Measurements from ENCODE around the gene ETV6. TPM values are rescaled to one million over a fixed set of nuclear protein-coding genes. Genes with fewer than 3 reads are reported as not detected.

ETV6 gene
- total and polyA plus RNA-seq, 9 of the 15 experiments (the other 6 are each of a cell fraction or from before 2014, with no cell fraction given) = 0.81 to 12.7 (median 4.1) TPM

DNA sequence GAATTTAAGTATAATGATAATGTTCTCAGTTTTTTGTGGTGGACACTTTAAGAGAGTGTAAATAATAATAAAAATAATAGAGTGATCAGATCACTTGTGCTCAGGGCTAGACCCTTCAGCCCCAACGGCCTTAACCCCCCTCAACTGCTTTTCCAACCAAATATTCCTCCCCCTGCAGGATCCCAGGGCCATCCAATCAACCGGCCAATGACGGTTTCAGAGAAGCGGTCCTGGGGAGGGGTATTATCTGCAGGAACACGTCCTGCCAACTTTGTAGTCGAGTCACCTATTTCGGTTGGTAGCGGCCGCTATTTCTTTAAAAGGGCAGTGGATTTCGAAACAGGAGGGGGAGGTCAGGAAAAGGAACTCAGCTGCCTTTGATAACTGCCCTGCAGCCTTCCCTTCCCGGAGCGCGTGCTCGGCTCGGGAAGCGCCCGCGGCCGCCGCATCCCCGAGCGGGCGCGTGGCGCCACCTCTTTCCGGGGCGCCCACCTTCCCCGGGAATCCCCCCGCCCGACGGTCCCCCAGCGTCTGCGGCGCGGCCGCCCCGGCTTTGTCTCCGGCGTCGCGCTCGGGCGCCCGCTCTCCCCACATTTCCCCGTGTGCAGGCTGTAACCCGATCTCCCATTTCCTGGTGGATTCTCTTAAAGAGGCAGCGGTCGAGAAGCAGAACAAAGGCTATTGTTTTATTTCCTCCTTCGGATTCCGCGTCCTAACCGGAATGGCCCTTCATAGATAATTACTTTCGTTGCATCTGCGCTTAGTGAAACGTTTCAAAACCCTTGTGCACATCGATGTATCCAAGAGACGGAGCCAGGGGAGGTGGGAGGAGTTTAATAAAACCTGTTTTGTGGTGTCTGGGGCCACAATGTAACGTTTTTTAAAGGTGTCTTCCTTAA lies 711 bp upstream of the ETV6 start:
- Histone ChIP-seq H3K9ac (ENCODE audit: insufficient read depth in 1 of 2, low read depth in 2 of 2, low read length in 2 of 2) (peak overlapping the region; percentile 90 to 92), H3K9me1 (ENCODE audit: control insufficient read depth, insufficient read depth, low read length) (no peaks in the 10 kb centered on the region), H3K27ac (ENCODE audit: extremely low read depth, low read depth, low read length) (peak overlapping the region; percentile 99), H2AFZ (ENCODE audit: low read depth, low read length) (peak overlapping the region; percentile 99), H3K36me3 (ENCODE audit: control insufficient read depth, insufficient read depth, low read length) (no peaks in the 10 kb centered on the region), H4K20me1 (replicated peaks; ENCODE audit: control insufficient read depth, insufficient read depth, low read length) (no peaks in the 10 kb centered on the region), H3K4me1 (replicated peaks in 1 of 2; ENCODE audit: control insufficient read depth in 2 of 2, insufficient read depth in 2 of 2, low read length in 2 of 2) (peaks cover 0 to 5% of the 10 kb centered on the region in 2 experiments; a peak in 3 of 5 replicates), H3K4me2 (ENCODE audit: insufficient read depth, low read length) (peak overlapping the region; percentile 91), H3K79me2 (ENCODE audit: control insufficient read depth, insufficient read depth, low read length) (peaks cover 36% of the 10 kb centered on the region), H3K9me3 (replicated peaks; ENCODE audit: control insufficient read depth, insufficient read depth, low read depth, low read length) (no peaks in the 10 kb centered on the region; the same call in 1 of the 2 replicates), H3K4me3 (peak overlapping the region; percentile 77), H3K27me3 (ENCODE audit: control insufficient read depth in 2 of 2, insufficient read depth in 2 of 2, low read length in 2 of 2) (no peaks in the 10 kb centered on the region)
- ChIA-PET CTCF (ENCODE audit: low intra/inter-chr PET ratio) (no interaction called here), POLR2A (no interaction called here)
- peak; percentile 56 to 76 (median 64) for DNase-seq (ENCODE audit: extremely low read depth in 1 of 4, low spot score in 3 of 4)
- in situ Hi-C loops (cut with MboI) = no loop called here
- ATAC-seq = peak; percentile 69
- under 1% methylated on average over 50 of the region's 58 CpGs for WGBS (ENCODE audit: insufficient coverage, low coverage, missing lambda C conversion rate)
- intact Hi-C loops (cut with micrococcal nuclease) = no loop called here
- TSS peak; percentile 78 for BruUV-seq (replicated peaks)
- FAIRE-seq = peak; percentile 79
- TF ChIP-seq ELF2 (CRISPR knock-in tag; IDR thresholded peaks at IDR 0.05) (peak; percentile 76; the same call in 1 of the 2 replicates), POU5F1 (IDR thresholded peaks at IDR 0.05; ENCODE audit: borderline replicate concordance, low read depth, low read length, partially characterized antibody) (no peak), ETV6 (IDR thresholded peaks at IDR 0.05; ENCODE audit: borderline replicate concordance in 1 of 2, low read depth in 2 of 2, low read length in 1 of 2) (peak; percentile 82 to 89; a peak in 3 of 4 replicates), ETV6 (CRISPR knock-in tag; IDR thresholded peaks at IDR 0.05; ENCODE audit: borderline replicate concordance) (no peak), HDAC8 (tag; IDR thresholded peaks at IDR 0.05) (no peak), ATF1 (CRISPR knock-in tag; IDR thresholded peaks at IDR 0.05) (no peak), ATF1 (tag; IDR thresholded peaks at IDR 0.05) (peak; percentile 61), TBP (optimal IDR thresholded peaks at IDR 0.05; ENCODE audit: low read depth, low read length) (peak; percentile 39), FOXM1 (IDR thresholded peaks at IDR 0.05; ENCODE audit: low read depth) (peak; percentile 11; the same call in 1 of the 2 replicates), FOXM1 (CRISPR knock-in tag; IDR thresholded peaks at IDR 0.05; ENCODE audit: low read depth) (no peak), PHF8 (IDR thresholded peaks at IDR 0.05; ENCODE audit: borderline replicate concordance, low read length) (peak; percentile 52; the same call in 1 of the 2 replicates), GABPA (tag; conservative IDR thresholded peaks at IDR 0.05; ENCODE audit: low read depth) (peak; percentile 64), ZNF165 (CRISPR knock-in tag; IDR thresholded peaks at IDR 0.05; ENCODE audit: borderline replicate concordance) (no peak)
- TF ChIP-seq, protein P1, sequence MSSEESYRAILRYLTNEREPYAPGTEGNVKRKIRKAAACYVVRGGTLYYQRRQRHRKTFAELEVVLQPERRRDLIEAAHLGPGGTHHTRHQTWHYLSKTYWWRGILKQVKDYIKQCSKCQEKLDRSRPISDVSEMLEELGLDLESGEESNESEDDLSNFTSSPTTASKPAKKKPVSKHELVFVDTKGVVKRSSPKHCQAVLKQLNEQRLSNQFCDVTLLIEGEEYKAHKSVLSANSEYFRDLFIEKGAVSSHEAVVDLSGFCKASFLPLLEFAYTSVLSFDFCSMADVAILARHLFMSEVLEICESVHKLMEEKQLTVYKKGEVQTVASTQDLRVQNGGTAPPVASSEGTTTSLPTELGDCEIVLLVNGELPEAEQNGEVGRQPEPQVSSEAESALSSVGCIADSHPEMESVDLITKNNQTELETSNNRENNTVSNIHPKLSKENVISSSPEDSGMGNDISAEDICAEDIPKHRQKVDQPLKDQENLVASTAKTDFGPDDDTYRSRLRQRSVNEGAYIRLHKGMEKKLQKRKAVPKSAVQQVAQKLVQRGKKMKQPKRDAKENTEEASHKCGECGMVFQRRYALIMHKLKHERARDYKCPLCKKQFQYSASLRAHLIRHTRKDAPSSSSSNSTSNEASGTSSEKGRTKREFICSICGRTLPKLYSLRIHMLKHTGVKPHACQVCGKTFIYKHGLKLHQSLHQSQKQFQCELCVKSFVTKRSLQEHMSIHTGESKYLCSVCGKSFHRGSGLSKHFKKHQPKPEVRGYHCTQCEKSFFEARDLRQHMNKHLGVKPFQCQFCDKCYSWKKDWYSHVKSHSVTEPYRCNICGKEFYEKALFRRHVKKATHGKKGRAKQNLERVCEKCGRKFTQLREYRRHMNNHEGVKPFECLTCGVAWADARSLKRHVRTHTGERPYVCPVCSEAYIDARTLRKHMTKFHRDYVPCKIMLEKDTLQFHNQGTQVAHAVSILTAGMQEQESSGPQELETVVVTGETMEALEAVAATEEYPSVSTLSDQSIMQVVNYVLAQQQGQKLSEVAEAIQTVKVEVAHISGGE (CRISPR knock-in tag; IDR thresholded peaks at IDR 0.05) = peak in 1 of 3 experiments; percentile 50; a peak in 1 of 6 replicates
- TF ChIP-seq, protein P2, sequence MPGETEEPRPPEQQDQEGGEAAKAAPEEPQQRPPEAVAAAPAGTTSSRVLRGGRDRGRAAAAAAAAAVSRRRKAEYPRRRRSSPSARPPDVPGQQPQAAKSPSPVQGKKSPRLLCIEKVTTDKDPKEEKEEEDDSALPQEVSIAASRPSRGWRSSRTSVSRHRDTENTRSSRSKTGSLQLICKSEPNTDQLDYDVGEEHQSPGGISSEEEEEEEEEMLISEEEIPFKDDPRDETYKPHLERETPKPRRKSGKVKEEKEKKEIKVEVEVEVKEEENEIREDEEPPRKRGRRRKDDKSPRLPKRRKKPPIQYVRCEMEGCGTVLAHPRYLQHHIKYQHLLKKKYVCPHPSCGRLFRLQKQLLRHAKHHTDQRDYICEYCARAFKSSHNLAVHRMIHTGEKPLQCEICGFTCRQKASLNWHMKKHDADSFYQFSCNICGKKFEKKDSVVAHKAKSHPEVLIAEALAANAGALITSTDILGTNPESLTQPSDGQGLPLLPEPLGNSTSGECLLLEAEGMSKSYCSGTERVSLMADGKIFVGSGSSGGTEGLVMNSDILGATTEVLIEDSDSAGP (CRISPR knock-in tag; IDR thresholded peaks at IDR 0.05) = peak; percentile 95
